NCI-H524 treated with DMSO at 0.1 percent for 48 hours (cell line): ENCODE measurements around the gene CFAP157.

ENCODE experiments used
- DNase-seq: peaks from one replicate; lab custom pipeline; 2025; lab: John Stamatoyannopoulos, UW

The CFAP157 gene

DNA sequence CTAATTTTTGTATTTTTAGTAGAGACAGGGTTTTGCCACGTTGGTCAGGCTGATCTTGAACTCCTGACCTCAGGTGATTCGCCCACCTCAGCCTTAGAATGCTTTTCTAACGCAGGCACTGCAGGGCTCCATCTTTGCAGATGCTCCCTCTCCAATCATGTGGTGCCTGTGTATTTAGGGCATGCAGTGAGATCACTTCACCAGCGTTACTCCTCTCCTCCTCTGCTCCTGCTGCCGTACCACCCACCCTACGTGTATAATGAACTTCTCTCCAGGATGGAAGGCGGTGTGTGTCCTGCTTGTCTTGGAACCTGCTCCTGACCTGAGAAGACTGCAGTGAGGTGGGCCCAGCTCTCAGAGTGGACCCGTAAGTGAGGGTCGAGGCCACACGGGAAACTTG is 13.6 kb upstream of the CFAP157 start:
- no peak for DNase-seq

DNA sequence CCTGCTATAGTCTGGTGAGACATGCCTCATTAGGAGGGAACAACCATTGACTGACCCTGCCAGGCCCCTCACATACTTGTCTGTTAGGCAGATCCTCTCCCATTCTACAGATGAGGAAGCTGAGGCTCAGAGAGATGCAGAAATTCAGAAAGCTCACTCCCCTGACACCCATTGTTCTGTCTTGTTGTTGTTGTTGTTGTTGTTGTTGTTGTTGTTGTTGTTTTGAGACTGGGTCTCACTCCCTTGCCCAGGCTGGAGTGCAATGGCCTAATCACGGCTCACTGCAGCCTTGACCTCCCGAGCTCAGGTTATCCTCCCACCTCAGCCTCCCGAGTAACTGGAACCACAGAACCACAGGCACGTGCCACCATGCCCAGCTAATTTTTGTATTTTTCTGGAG is 13.1 kb upstream of the CFAP157 start:
- no peak for DNase-seq

DNA sequence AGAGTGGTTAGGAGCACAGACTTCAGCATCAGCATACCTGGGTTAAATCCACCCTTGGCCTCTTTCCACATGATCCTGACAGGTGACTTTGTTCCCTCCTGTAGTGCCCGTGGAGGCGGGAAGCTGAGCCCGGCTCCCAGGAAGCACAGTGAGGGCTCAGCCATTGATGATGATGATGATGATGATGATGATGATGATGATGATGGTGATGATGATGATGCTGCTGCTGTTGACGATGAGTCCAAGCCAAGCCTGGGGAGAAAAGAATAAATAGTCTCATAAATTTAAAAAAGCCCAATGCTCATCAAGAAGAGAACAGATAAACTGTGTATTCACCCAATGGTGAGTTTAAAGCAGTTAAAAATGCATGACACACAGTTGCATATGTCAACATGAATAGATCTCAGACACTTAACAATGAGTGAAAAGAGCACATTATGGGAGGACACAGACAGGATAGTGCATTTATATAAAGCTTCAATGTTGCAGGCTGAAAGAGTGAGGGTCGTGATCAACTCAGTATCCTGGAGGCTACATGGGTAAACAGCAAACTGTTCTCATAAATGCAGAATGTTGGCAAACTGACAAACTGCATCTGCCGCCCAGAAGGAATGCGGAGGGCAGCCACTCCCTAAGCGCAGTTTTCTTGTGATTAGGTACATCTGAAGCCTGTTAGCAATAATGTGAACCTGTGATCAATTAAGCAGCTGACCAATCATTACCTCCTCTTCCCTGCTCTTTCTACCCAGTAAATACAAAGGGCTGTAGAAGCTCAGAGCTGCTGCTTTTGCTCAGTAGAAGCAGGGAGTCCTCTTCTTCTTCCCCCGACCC is 11.7 kb upstream of the CFAP157 start:
- DNase-seq, result no peak

DNA sequence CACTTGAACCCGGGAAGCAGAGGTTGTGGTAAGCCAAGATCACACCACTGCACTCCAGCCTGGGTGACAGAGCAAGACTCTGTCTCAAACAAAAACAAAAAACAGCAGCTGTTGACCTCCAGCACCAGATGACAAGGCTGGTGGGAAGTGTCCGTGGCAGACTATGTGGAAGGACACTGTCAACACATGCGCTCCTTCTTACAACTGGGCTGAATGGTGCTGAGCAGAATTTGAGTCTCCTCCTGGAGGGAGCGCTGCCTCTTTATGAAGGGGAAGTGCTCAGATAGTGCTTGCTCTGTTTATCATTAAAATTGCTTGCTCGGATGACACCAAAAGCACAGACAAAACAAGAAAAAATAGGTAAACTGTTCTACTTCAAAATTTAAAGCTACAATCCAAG is 9.2 kb upstream of the CFAP157 start:
- DNase-seq, result no peak

DNA sequence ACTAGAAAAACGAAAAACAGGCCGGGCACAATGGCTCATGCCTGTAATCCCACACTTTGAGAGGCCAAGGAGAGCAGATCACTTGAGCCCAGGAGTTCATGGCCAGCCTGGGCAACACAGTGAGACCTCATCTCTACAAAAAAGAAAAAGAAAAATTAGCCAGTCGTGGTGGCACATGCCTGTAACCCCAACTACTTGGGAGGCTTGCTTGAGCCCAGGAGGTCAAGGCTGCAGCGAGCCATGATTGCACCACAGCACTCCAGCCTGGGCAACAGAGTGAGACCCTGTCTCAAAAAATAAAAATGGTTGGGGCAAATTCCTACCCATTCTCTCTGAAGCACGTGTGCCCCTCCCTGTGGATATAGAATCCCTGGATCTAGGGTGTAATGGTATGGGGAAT is 8.4 kb upstream of the CFAP157 start:
- no peak for DNase-seq

DNA sequence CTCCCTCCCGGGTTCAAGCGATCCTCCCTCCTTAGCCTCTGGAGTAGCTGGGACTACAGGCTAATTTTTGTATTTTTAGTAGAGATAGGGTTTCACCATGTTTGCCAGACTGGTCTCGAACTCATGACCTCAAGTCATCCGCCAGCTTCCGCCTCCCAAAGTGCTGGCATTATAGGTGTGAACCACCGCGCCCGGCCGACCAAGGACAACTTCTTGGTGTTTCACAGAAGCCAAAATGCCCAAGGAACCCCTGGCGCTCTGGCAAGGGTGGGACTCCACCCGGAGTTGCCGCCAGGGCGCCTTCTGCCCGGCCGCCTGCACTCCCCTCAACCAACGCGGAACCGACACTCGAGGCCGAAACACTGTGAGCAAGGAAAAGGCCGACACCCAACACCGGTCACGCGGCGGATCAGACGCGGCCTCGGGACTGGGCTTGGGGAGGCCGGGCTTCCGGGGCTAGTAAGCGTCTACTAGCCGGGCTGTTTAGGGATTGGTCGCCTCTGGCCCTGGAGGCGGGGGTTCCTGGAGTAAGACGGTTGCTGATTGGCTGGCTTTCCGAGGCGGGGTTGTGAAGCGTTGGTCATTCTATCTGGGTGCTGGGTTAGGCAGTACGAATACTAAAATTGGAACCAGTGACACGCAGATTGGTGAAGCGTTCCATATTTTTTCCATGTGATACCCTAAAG is 7.7 kb upstream of the CFAP157 start:
- DNase-seq, result no peak

DNA sequence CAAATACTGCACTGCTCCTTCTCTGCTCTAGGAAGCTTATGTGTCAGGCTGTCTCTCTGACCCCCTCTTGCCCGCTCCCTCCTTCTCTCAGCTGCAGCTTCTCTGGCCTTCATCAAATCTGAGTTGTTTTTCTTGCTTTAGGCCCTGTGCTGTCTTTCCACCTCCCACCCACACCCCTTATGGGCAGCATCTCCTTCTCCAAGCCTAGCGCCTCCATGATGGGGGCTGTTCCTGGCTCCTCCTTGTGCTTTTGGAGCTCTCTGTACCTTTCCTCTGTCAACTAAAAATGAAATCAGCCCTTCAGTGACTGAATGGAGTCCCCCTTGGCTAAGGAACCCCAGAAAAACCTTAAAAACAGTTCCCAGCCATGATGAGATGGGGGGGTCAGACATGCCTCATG is 6.6 kb upstream of the CFAP157 start:
- no peak for DNase-seq

DNA sequence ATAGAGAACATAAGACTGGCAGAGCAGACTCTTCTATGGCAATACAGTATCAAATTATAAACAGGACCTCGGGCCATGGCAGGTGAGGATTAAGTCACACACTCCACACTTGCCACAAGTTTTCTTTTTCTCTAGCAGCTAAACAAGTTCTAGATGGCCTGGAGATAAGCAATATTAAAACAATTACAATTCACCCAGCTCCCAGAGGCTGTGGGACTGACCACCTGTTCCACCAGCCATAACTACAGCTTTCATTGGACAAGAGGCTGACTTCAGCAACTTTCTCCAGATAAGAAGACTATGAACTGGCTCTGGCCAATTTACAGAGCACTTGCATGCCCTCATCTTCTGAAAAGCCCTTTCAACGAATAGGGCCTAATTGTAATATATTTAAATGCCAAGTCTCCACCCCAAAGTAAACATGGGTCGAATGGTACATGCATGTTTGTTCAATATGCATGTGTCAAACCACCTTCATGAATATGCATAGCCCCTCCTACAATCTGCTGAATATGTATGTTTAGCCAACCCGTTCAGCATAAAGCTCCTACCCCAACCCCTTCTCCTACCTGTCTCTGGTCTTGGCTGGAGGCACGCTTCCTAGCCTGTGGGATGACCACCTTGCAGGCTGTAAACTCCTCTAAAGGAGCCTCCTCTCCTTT is 6.1 kb upstream of the CFAP157 start:
- no peak for DNase-seq

DNA sequence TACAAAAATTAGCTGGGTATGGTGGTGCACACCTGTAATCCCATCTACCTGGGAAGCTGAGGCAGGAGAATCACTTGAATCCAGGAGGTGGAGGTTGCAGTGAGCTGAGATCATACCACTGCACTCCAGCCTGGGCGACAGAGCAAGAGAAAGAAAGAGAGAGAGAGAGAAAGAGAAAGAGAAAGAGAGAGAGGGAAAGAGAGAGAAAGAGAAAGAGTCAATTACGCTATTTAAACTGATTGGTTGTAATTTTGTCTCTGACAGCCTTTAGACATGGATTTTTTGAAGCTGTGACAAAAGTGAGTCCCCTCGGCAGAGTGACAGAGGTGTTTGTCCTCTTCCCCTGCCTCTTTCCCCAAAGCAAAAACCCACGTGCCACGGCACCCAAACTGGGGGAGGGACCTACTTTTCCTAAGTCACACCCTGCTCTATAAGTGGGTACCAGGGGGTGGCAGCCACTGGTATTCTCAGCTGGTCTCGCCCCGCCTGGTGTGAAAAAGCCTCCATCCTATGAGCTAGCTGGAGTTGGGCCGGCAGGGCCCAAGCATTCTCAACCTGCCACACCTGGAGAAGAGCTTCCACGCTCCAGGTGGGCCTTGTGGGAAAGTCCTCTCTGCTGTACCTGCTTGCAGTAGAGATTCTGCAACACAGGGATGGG is 3.4 kb upstream of the CFAP157 start:
- no peak for DNase-seq

DNA sequence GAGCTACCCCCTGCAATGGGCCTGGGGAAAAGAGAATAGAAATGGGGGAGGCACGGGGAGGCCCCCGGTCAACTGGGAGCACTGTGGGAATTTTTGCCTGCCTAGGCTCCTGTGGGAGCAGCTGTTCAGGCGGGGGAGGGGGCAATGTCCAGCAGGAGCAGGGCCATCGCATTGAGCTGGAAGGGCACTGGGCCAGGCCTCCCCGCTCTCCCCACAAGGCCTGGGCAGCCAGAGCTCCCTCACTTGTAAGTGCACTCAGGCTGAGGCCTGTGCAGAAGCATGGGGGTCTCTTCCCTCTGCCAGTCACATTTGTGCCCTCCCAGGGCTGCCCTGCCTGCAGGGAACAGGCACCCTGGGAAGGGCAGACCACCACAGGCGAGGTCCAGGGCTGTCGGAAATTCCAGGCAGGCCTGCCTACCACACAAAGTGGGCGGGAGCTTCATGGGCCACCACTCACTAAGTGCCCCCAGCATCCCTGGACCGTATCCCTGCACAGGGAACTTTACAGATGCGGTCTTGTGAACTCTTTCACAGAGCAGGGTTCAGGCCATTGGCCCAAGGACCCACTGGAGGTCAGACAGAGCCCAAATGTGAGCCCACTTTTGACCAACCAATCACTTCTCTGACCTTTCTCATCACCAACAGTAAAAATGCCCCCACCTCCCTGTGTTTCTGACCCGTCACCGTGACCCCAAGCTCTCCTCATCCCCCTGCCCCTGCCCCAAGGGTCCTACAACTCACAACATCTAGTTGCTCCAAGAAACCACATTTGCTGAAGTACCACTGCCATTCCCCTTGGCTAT is 1.0 kb upstream of the CFAP157 start:
- DNase-seq, result no peak

DNA sequence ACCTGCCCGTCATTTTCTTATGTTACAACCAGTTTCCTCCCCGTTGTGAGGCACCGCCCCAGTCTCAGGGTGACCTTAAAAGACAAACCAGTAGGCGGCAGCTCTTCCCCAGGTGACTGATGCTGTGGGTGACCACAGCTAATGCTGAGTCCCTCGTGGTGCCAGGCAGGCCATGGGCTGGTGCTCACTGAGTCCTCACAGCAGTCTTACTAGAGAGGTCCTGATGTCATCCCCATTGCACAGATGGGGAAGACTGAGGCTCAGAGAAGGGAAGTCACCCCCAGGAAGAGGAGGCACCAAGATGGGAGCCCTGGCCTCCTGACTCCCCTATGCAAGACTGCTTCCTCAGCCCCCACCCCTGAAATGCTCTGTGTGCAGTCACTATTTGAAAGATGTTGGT is 978 bp downstream of the CFAP157 start:
- no peak for DNase-seq

DNA sequence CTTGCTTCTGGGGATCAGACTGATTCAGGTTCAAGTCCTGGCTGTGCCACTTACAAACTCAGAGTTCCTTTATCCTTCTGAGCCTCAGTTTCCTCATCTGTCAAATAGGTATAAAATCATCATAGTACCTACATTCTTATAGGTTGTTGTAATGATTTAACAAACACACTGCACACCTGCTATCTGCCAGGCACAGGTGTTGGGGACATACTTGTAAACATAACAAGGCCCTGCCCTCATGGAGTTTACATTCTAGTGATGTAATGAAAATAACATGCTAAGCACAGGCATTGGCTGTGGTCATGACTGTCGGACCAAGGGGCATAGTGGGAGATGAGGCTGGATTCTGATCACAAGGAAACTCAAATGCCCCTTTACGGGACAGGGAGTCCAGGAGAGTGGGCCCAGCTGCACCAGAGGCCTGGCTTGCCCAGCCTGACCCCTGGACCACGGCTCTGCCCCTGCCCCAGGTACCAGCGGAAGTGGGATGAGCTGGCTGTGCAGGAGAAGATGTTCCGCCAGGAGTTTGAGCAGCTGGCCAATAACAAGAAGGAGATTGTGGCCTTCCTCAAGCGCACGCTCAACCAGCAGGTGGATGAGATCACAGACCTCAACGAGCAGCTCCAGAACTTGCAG is 2.3 kb downstream of the CFAP157 start:
- no peak for DNase-seq

DNA sequence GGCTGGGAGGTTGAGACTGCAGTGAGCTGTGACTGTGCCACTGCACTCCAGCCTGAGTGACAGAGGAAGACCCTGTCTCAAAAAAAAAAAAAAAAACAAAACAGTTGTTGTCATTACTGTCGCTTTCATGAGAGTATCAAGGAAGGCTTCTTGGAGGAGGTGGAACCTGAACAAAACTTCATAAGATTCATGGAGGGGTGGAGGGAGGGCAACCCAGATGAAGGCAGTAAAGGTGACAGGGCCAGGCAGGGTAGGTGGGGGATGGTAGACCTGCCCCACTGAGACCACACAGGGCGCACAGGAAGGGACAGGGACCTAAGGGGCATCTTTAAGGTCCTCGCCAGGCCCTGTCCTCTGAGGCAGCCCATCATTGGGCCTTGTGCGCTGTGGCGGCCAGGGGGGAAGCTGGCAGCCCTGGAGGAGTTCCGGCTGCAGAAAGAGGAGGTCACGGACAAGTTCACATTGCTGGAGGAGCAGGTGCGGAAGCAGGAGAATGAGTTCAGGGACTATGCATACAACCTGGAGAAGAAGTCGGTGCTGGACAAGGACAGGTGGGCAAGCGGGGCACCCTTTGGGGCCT is 3.5 kb downstream of the CFAP157 start:
- DNase-seq, result no peak

DNA sequence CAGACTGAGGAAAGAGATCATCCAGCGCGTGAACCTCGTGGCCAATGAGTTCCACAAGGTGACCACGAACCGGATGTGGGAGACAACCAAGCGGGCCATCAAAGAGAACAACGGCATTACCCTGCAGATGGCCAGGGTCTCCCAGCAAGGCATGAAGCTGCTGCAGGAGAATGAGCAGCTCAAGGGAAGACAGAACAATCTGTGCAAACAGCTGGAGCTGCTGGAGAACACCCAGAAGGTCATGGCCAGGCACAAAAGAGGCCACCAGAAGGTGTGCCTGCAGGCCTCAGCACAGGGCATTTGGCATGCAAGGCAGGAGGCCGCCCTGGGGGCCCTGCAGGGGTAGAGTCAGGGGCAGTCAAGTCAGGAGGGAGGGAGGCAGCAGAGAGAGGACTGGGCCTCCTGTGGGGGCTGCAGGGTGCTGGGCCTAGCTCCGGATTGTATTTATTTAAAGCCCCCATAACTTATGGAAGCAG is 4.5 kb downstream of the CFAP157 start:
- DNase-seq, result no peak

DNA sequence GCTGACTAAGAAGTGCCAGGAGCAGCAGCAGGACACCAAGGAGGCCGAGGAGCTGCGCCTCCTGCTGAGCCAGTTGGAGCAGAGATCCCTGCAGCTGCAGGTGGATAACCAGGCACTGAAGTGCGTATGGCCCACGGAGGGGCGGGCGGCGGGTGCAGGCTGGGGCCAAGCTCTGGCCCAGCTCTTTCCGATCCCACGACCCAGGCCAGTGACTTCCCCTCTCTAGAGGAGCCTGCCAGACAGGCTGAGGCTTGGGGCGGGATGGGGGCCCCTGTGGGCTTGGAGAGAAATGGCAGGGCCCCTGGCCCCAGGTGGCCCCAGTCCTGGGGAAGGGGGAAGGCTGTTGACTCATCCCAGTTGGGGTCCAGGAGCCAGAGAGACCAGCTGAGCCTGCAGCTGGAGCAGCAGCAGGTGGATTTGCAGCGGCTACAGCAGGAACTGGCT is 5.1 kb downstream of the CFAP157 start:
- DNase-seq, result no peak

DNA sequence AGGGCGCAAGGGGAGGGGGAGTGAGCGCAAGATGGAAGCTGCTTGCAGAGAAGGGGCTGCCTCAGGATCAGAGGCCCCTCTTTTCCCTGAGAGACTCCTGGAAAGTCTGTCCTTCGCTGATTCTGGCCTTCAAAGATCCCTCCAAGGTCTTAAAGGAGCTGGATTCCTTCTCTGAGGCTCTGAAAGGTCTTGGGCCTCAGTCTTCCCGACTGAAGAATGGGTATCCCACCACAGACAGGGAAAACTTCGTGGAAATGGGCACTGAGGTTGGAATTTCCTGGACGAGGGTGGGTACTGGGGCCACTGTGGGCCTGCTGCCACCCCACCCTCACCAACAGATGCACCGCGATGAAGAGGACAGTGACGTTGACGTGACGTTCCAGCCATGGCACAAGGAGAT is 5.6 kb downstream of the CFAP157 start:
- DNase-seq, result no peak

DNA sequence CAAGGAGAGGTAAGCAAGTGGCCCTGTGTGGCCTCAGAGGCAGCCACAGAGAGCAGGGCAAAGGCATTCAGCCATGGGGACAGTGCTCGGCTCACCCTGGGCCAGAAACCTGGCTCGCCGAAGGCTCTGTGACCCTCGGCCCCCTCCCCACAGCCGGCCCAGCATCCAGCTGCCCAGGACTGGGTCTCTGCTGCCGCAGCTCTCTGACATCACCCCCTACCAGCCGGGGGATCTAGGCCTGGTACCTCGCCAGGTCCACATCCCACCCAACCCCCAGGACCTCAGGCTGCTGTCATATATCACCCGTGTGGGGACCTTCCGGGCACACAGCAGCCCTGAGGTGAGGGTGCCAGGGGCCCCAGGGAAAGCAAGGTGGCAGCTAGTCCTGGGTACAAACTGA is 6.1 kb downstream of the CFAP157 start:
- DNase-seq, result no peak

DNA sequence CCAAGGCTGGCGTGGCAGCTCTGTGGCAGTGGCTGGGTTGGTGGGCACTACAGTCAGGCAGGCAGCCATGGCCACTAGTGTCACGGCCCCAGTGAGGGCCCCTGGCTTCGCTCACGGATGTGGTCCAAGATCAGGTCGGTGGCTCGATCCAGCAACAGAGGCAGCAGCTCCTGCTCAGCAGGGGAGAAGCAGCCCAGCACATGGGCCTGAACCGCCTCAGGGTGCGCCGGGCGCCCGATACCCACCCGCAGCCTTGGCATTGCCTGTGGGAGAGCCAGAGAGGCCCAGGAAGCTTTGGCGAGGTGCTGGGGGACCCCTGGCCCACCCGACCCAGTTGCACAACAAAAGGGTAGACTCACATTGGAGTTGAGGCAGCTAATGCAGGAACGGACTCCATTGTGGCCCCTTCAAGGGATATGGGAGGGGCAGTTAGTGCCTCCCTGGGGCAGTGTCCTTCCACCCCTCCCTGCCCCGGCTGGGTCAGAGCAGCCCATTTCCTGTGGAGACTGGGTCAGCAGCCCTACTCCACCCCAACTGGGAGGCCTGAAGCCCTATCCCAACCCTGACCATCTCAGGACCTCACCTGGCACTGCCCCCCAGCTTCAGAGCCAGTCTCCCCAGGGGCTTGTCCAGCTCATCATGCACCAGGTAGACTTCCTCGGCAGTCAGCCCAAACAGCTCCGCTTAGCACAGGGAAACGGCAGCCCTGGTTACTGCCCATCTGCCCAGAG is 7.4 kb downstream of the CFAP157 start:
- DNase-seq, result no peak

DNA sequence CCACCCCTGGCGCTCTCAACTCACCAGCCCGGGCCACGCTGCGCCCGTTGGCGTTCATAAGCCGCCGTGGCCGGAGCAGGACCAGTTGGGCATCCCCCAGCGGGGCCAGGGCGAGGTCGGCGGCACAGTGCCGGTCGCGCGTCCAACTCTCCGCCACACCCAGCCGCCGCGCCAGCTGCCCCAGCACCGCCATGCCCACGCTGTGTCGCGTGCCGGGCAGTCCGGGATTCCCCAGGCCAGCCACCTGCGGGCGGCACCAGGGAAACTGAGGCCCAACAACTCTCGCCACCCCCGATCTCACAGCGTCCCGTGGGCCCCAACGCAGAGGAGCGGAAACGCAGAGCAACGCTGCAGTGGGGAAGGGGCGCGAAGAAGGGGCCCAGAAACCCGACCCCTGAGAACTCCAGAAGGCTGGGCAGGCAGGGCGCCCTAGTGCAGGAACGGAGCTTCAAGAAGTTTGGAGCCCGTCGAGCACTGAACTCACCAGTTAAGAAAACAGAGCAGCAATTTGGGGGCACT is 8.2 kb downstream of the CFAP157 start:
- no peak for DNase-seq
